Chondrocyte (in vitro differentiated cells): ENCODE results near the gene ITPK1. TPM values are rescaled to one million over a fixed set of nuclear protein-coding genes. Genes with fewer than 3 reads are reported as not detected.

Source experiments
- DNase-seq: peaks from one replicate; pipeline ENCODE4 v3.0.0; 2021; ENCODE audit warnings: mixed read lengths, low spot score
- H3K27ac Mint-ChIP-seq: one replicate; pipeline ENCODE4 v1.8.0; 2021; ENCODE audit warnings: mild to moderate bottlenecking, moderate library complexity, mixed read lengths; ENCODE audit not compliant: unreplicated experiment
- H3K27me3 Mint-ChIP-seq: 2 replicates; pipeline ENCODE4 v1.8.0; 2021; ENCODE audit warnings: low read depth, mixed read lengths
- H3K36me3 Mint-ChIP-seq: 2 replicates; pipeline ENCODE4 v1.8.0; 2021; ENCODE audit warnings: low read depth, mixed read lengths
- H3K4me1 Mint-ChIP-seq: 2 replicates; pipeline ENCODE4 v1.8.0; 2021; ENCODE audit warnings: low read depth, mild to moderate bottlenecking, mixed read lengths
- H3K4me3 Mint-ChIP-seq: one replicate; pipeline ENCODE4 v1.8.0; 2021; ENCODE audit warnings: mild to moderate bottlenecking, moderate library complexity, mixed read lengths; ENCODE audit not compliant: unreplicated experiment
- H3K9me3 Mint-ChIP-seq: 2 replicates; pipeline ENCODE4 v1.8.0; 2021; ENCODE audit warnings: low read depth, mixed read lengths
- total RNA-seq: library from RNA; stranded (reverse); gene quantifications from 3 replicates; pipeline ENCODE4 v1.2.1, GENCODE V29; 2021
- TF ChIP-seq, protein P1 (sequence below): fragments of 200-600 bp; sonication (generic); IDR thresholded peaks from 2 replicates; pipeline ENCODE4 v1.5.0; 2021; ENCODE audit warnings: antibody characterized with exemption, mild to moderate bottlenecking, moderate library complexity

The ITPK1 gene
- total RNA-seq, 1 donor from 2014 or later, result 27.7 TPM

DNA sequence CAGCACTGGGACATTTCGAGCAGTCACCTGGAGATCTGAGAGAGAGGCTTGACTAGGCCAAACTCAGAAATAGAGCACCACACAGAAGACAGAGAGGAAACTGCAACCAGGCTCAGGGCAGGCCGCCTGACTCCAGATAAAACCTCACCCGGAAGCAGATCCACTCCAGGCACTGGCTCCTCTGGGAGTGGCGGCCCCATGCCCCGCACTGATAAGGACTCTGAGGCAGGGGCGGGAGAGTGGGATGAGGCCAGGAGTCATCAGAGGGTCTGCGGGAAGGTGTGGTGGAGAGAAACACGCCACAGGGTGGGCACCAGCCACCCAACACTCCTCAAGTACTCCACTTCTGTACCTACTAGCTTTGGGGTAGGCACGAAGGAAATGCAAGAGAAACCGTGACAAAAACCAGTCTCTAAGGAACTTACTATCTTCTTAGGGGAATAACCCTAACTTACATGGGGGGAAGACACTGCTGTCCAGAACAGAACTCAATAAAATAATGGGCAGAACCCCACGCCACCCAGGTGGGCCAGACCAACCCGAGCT is 121.5 kb downstream of the ITPK1 start:
- Mint-ChIP-seq H3K27ac (no peak overlapping the region), H3K4me3 (no peak overlapping the region), H3K36me3 (peaks cover 3% of the 10 kb centered on the region), H3K9me3 (peaks cover 4% of the 10 kb centered on the region), H3K27me3 (no peaks in the 10 kb centered on the region), H3K4me1 (no peaks in the 10 kb centered on the region)
- DNase-seq, result no peak
- TF ChIP-seq, protein P1, sequence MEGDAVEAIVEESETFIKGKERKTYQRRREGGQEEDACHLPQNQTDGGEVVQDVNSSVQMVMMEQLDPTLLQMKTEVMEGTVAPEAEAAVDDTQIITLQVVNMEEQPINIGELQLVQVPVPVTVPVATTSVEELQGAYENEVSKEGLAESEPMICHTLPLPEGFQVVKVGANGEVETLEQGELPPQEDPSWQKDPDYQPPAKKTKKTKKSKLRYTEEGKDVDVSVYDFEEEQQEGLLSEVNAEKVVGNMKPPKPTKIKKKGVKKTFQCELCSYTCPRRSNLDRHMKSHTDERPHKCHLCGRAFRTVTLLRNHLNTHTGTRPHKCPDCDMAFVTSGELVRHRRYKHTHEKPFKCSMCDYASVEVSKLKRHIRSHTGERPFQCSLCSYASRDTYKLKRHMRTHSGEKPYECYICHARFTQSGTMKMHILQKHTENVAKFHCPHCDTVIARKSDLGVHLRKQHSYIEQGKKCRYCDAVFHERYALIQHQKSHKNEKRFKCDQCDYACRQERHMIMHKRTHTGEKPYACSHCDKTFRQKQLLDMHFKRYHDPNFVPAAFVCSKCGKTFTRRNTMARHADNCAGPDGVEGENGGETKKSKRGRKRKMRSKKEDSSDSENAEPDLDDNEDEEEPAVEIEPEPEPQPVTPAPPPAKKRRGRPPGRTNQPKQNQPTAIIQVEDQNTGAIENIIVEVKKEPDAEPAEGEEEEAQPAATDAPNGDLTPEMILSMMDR, result no peak

DNA sequence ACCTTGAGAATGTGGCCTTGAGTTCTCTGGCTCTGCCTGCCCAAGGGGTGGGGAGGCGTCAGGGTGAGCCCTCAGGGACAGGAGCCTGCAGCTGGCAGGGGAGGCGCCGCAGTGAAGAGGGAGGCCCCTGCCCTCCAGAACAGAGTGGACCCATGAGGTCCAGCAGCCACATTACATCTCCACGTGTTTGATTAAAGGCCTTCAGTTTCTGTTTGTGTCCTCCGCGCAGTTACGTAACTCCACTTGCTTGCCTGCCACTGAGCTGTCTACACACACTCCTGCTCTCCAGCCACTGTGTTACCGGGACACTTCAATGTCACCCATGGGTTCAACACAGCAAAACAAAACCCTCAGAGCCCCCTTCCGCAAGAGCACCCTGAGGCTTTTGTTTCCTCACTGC is 122.4 kb downstream of the ITPK1 start:
- no peak overlapping the region for H3K27ac Mint-ChIP-seq
- H3K4me1 Mint-ChIP-seq, result peaks cover 4% of the 10 kb centered on the region
- TF ChIP-seq, protein P1, result no peak
- H3K9me3 Mint-ChIP-seq, result peaks cover 4% of the 10 kb centered on the region
- H3K27me3 Mint-ChIP-seq, result no peaks in the 10 kb centered on the region
- DNase-seq, result no peak
- peaks cover 3% of the 10 kb centered on the region for H3K36me3 Mint-ChIP-seq
- no peak overlapping the region for H3K4me3 Mint-ChIP-seq

DNA sequence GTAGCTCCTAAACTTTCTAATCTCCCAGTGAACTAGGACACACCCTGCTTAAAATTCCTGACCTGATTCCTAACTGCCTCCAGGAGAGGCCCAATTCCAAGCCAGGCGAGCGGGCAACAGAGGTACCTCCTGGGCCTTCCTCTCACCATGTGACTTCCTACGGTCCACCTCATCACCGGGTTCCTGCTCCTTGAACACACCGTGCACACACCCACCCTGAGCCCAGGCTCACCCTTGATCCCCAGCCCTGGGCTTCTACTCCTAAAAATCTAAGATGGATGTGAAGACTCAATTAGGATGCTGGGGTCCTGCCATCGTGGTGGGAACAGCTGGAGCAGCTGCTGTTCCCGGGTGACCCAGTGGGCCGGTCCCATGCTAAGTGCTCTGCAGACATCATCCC is 124.2 kb downstream of the ITPK1 start:
- no peak for DNase-seq
- Mint-ChIP-seq H3K4me3 (no peak overlapping the region), H3K36me3 (peaks cover 3% of the 10 kb centered on the region), H3K4me1 (peaks cover 15% of the 10 kb centered on the region), H3K9me3 (peaks cover 4% of the 10 kb centered on the region), H3K27me3 (no peaks in the 10 kb centered on the region), H3K27ac (no peak overlapping the region)
- TF ChIP-seq, protein P1, result no peak

DNA sequence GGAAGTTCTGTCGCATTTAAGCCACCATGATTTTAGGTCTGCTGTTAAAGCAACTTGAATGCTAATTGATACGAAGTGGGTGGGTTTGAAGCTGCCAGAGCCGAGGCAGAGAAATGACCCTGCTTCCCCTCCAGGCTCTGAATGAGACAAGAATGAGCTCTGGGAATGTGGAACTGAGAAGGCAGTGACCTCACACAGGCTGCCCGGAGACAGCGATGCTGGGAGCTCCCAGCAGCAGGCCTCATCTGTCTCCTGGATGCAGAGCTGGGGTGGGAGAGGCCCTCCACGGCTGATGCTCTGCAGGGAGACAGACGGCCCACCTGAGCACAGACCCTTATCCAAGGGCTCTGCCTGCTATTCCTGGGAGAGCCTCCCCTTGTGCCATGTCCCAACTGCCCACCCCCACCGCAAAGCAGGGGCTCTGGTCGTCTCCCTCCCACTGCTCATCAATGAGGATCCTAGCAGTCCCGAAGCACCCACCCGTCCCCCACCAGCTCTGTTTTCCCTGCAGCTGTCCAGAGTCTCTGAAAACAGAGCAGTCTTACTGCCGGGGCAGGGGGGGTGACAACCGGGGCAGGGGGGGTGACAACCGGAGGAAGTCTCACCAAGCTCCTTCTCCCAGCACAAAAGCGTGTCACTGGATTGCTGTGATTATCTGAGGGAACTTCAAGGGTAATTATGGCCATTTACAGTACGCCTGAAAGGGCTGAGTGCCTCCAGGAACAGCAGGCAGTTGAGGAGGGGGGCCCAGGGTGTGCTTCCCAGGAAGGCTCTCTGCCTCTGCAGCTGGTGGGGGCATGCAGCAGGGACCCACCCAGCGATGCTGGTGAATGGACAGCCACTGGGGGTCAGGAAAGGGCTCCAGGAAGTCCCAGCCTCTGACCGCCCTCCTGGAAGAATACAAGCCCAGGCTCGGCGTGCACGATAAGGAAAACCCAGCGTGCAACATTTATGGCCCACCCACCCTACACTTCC is 125.0 kb downstream of the ITPK1 start:
- no peak overlapping the region for H3K4me3 Mint-ChIP-seq
- no peak overlapping the region for H3K27ac Mint-ChIP-seq

More for the DNA sequence above, 125.0 kb downstream of the ITPK1 start:
- Mint-ChIP-seq H3K4me1 (peaks cover 23% of the 10 kb centered on the region), H3K27me3 (no peaks in the 10 kb centered on the region), H3K9me3 (peaks cover 4% of the 10 kb centered on the region), H3K36me3 (peaks cover 3% of the 10 kb centered on the region)
- peak; percentile 59 for DNase-seq
- TF ChIP-seq, protein P1, result no peak
